ENCODE data around the gene SETD1A.

The SETD1A gene

GRCh38 chr16:31025339-31025738 is 67.8 kb downstream of the SETD1A start:
- DNase-seq: no peak

DNA sequence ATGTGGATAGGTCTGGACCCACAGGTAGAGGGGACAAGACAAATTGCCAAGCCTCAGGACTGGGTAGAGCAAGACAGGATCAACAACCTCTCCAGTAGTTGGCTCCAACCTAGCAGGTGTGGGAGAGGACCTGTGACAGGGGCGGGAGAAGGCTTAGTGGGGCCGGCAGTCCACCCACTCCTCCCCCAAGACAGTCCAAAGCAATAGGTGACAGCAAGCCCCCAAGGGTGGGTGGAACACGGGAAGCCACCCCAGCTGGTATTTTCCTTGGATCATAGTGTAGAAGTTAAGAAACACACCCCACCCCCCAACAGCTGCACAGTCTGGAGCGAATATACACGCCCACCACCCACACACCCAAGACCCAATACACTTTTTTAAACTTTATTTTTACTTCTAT is 71.7 kb downstream of the SETD1A start:
- no peak for DNase-seq

DNA sequence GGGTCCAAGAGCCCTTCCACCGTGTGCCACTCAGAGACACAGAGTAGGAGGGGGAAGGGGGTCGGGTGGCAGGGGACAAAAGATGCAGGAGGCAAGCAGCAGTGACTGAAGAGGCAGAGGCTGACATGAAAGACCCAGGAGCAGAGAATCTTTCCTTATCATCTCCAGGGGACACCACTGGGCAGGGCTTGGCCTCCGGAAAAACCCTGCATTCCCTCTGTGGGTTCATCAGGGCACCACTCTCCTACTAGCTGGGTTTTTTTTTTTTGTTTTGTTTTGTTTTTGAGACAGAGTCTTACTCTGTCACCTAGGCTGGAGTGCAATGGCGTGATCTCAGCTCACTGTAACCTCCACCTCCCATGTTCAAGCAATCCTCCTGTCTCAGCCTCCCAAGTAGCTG is 73.7 kb downstream of the SETD1A start:
- no peak for DNase-seq

DNA sequence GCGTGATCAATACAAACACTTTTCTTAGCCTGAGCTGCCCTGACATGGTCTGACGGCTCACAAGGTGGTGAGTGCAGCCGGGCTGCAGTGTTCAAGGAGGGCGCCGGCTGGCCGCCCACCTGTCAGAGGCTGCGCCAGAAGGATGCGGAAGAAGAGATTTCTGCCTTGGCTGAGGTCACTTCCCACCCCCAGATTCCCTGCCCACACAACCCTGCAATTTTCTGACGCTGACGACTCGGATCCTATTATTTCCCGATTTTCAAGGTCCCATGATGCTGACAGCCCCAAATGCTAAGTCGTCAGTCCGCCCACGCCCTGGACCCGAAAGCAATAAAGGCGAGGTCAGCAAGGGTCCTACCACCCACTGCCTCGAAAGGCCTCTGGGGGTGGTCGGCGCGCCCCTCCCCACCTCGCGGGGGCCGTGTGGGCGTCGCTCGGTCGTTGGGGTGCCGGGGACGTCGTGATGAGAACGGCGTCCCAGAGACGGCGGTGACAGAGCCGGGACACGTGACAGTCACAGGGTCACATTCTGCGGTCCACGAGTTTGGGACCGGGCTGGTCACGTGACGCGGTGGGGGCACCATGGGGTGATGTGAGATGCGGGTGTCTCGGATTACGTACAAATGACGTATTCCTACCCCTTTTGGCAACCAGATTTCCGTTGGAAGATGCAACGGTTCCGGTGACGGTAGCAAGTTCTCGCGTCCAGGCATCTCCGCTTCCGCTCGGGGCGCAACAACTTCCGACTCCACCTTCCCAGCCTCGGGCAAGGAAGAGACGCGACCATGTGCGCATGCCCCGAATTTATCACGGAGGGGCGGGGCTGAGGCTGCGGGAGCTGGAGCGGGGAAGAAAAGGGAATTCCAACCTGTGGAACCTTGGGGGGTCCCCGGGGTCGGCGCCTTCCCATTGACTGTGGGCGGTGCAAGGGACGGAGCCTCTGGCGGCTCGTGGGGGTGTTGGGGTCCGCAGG is 75.5 kb downstream of the SETD1A start, which contains the start of gene STX4:
Gene STX4 (plus strand): TSS at position 823 of the 973 bp plus-strand sequence. CDS start 248 bp downstream, outside the sequence.
- peak; percentile 99 for DNase-seq

GRCh38 chr16:31033709-31034492 is 76.3 kb downstream of the SETD1A start:
- peak; percentile 87 for DNase-seq

Measured in CD4-positive, alpha-beta T cell treated with Interleukin-12 subunit alpha and Interleukin-12 subunit beta, for 1 hour (primary cell).